DND-41 (cell line): ENCODE measurements around the gene MAT2B.
A peak's percentile ranks its signal among the peaks of the same experiment; 100 is the strongest.

Source experiments
- ATAC-seq: fragments of 200-7000 bp; cut with Tn5 transposase; 3 replicates; pipeline ENCODE4 v1.9.1; 2021; ENCODE audit warnings: low read depth; ENCODE audit not compliant: insufficient read depth
- DNase-seq: peaks from one replicate; pipeline ENCODE4 v3.0.0-alpha.2; 2020
- H2AFZ ChIP-seq: 2 replicates; pipeline ENCODE4 v1.6.0; 2012; ENCODE audit warnings: low read depth, low read length
- H3K27ac ChIP-seq: 2 replicates; pipeline ENCODE4 v1.5.1; 2012; ENCODE audit warnings: low read length, inconsistent platforms
- H3K27me3 ChIP-seq: fragments of 200-600 bp; sonication (generic); 2 replicates; pipeline ENCODE4 v1.6.0; 2012; ENCODE audit warnings: low read length, mild to moderate bottlenecking, inconsistent platforms; ENCODE audit not compliant: insufficient read depth, poor library complexity
- H3K36me3 ChIP-seq: 2 replicates; pipeline ENCODE4 v1.5.1; 2012; ENCODE audit warnings: low read length, inconsistent platforms; ENCODE audit not compliant: insufficient read depth
- H3K4me1 ChIP-seq: 2 replicates; pipeline ENCODE4 v1.5.1; 2012; ENCODE audit warnings: mild to moderate bottlenecking, low read length; ENCODE audit not compliant: insufficient read depth
- H3K4me2 ChIP-seq: 2 replicates; pipeline ENCODE4 v1.6.0; 2012; ENCODE audit warnings: mild to moderate bottlenecking, moderate library complexity, low read length, inconsistent platforms; ENCODE audit not compliant: insufficient read depth
- H3K4me3 ChIP-seq, 2 experiments: fragments of 200-600 bp in 1 of 2; shearing (Covaris generic) in 1 of 2; 2 replicates each; pipeline ENCODE4 v1.5.1; 2012 to 2016; ENCODE audit warnings: inconsistent platforms in 2 of 2, low read length in 2 of 2, mild to moderate bottlenecking in 2 of 2, low read depth in 1 of 2, moderate library complexity in 1 of 2
- H3K79me2 ChIP-seq: 2 replicates; pipeline ENCODE4 v1.6.0; 2012; ENCODE audit warnings: low read length, inconsistent platforms; ENCODE audit not compliant: insufficient read depth
- H3K9ac ChIP-seq: 2 replicates; pipeline ENCODE4 v1.6.0; 2012; ENCODE audit warnings: low read depth, mild to moderate bottlenecking, inconsistent platforms, low read length, moderate library complexity
- H3K9me3 ChIP-seq: 2 replicates; pipeline ENCODE4 v1.5.1; 2012; ENCODE audit warnings: low read length, moderate library complexity, mild to moderate bottlenecking, inconsistent platforms; ENCODE audit not compliant: insufficient read depth, severe bottlenecking
- H4K20me1 ChIP-seq: 2 replicates; pipeline ENCODE4 v1.6.0; 2012; ENCODE audit warnings: low read length; ENCODE audit not compliant: insufficient read depth
- EZH2 ChIP-seq: IDR thresholded peaks from 3 replicates; pipeline ENCODE4 v1.6.1; 2012; ENCODE audit warnings: borderline replicate concordance, low read depth, mild to moderate bottlenecking, moderate library complexity, low read length, inconsistent platforms; ENCODE audit not compliant: severe bottlenecking
- TF ChIP-seq, protein P1 (sequence below): IDR thresholded peaks from 2 replicates; pipeline ENCODE4 v1.5.1; 2012; ENCODE audit warnings: borderline replicate concordance, low read length, moderate library complexity, mild to moderate bottlenecking; ENCODE audit not compliant: poor library complexity, severe bottlenecking; ENCODE audit errors: extremely low read depth

MAT2B gene

DNA sequence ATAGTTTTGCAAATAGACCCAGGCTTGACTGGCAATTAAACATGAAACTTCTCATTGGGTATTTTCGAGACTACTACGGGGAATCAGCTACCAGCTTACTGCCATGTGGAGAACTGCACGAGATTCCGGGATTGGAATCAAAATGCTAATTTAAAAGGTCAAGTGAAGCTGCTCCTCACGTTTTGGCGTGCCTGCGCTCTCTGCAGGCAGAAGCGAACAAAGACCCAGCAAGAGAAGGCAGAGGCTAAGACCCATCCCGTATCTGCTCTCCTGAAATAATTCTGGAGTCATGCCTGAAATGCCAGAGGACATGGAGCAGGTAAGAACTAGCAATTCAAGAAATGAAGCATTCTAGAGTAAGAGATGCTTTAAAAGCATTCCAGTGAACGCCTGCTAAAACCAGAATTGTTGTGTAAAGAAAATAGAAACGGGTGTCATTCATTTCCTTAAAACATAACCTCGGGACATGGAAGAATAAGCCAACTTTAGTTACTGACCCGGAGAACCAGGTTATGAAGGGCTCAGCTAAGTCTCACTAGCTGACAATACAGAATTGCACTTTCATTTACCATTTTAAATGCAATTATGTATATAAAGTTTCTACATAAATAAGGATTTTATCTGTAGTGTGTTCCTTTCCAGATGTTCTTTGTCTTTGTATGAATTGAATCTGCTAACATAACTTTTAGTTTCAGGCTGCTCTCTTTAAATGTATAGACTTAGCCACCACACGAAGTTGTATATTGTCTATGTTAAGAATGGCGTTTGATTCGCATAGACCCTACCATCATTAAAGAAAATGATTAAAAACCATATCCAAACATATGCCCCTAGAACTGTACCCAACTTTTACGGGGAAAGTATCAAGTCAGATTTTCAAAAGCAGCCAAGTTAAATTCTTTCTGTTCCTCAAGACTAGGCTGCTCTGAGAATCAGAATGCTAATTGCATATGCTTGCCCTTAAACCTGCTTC lies 2.0 kb upstream of the MAT2B start:
- TF ChIP-seq, protein P1, sequence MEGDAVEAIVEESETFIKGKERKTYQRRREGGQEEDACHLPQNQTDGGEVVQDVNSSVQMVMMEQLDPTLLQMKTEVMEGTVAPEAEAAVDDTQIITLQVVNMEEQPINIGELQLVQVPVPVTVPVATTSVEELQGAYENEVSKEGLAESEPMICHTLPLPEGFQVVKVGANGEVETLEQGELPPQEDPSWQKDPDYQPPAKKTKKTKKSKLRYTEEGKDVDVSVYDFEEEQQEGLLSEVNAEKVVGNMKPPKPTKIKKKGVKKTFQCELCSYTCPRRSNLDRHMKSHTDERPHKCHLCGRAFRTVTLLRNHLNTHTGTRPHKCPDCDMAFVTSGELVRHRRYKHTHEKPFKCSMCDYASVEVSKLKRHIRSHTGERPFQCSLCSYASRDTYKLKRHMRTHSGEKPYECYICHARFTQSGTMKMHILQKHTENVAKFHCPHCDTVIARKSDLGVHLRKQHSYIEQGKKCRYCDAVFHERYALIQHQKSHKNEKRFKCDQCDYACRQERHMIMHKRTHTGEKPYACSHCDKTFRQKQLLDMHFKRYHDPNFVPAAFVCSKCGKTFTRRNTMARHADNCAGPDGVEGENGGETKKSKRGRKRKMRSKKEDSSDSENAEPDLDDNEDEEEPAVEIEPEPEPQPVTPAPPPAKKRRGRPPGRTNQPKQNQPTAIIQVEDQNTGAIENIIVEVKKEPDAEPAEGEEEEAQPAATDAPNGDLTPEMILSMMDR: peak; percentile 56
- no peak for TF ChIP-seq EZH2
- Histone ChIP-seq H2AFZ (peak overlapping the region; percentile 70), H3K4me2 (peak overlapping the region; percentile 72), H3K27ac (peak overlapping the region; percentile 90), H3K4me3 (peak overlapping the region; percentile 50 to 83), H3K9me3 (no peaks in the 10 kb centered on the region), H4K20me1 (peaks cover 11% of the 10 kb centered on the region; the same call in 1 of the 2 replicates), H3K9ac (peak overlapping the region; percentile 70), H3K27me3 (no peaks in the 10 kb centered on the region), H3K79me2 (peaks cover 48% of the 10 kb centered on the region), H3K4me1 (peaks cover 31% of the 10 kb centered on the region), H3K36me3 (no peaks in the 10 kb centered on the region)
- DNase-seq (peak; percentile 66), ATAC-seq (peak; percentile 43)

- DNase-seq (peak; percentile 38), ATAC-seq (peak; percentile 22)
- Histone ChIP-seq H3K36me3 (no peaks in the 10 kb centered on the region), H3K27me3 (no peaks in the 10 kb centered on the region), H3K4me3 (peak overlapping the region; percentile 50 to 83), H2AFZ (peak overlapping the region; percentile 70), H3K79me2 (peaks cover 57% of the 10 kb centered on the region), H4K20me1 (peaks cover 11% of the 10 kb centered on the region; the same call in 1 of the 2 replicates), H3K4me2 (peak overlapping the region; percentile 72), H3K9ac (peak overlapping the region; percentile 70), H3K4me1 (peaks cover 31% of the 10 kb centered on the region), H3K9me3 (no peaks in the 10 kb centered on the region), H3K27ac (peak overlapping the region; percentile 90)
- TF ChIP-seq, protein P1: no peak
- TF ChIP-seq EZH2: no peak
Measured at GRCh38 chr5:163504079-163504931, 1.1 kb upstream of the MAT2B start.

DNA sequence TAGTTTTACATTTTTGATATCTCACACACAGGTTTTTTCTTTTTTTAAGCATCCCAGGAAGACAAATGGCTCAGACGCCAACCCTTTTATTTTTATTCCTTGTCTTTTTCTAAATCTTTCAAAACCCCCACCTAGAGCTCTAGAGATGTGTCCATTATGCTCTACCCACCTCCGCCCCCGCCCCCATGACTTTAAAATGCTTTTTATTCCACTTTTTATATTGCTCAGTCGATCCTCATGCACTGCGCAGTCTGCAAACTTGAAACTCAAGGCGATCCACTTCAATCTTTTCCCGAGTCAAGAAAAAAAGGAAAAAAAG lies 411 bp upstream of the MAT2B start:
- peak overlapping the region; percentile 51; the same call in 1 of the 2 replicates for H2AFZ ChIP-seq
- peak; percentile 18 for ATAC-seq

More for the DNA sequence above, 411 bp upstream of the MAT2B start:
- H3K27ac ChIP-seq: peak overlapping the region; percentile 90
- peaks cover 64% of the 10 kb centered on the region for H3K79me2 ChIP-seq
- H3K36me3 ChIP-seq: no peaks in the 10 kb centered on the region
- no peak for DNase-seq
- peaks cover 11% of the 10 kb centered on the region; the same call in 1 of the 2 replicates for H4K20me1 ChIP-seq
- TF ChIP-seq EZH2: no peak
- TF ChIP-seq, protein P1: no peak
- H3K4me2 ChIP-seq: peak overlapping the region; percentile 72
- H3K27me3 ChIP-seq: no peaks in the 10 kb centered on the region
- H3K9me3 ChIP-seq: no peaks in the 10 kb centered on the region
- peak overlapping the region; percentile 70 for H3K9ac ChIP-seq
- peak overlapping the region; percentile 50 to 83; a peak in 3 of 4 replicates for H3K4me3 ChIP-seq
- H3K4me1 ChIP-seq: peaks cover 33% of the 10 kb centered on the region
